HFFc6 (cell line): ENCODE measurements around the gene URB1. TPM values are rescaled to one million over a fixed set of nuclear protein-coding genes. Genes with fewer than 3 reads are reported as not detected.

Experiments used
- DNase-seq: peaks from one replicate; pipeline ENCODE4 v3.0.0-alpha.2; 2018
- H3K27ac Mint-ChIP-seq: 2 replicates; pipeline ENCODE4 v1.8.0; 2020; ENCODE audit warnings: mild to moderate bottlenecking, mixed read lengths
- H3K27me3 Mint-ChIP-seq: 2 replicates; pipeline ENCODE4 v1.8.0; 2021; ENCODE audit warnings: mild to moderate bottlenecking, moderate library complexity, mixed read lengths; ENCODE audit not compliant: insufficient read depth
- H3K36me3 Mint-ChIP-seq: 2 replicates; pipeline ENCODE4 v1.8.0; 2021; ENCODE audit warnings: low read depth, mixed read lengths
- H3K4me1 Mint-ChIP-seq: 2 replicates; pipeline ENCODE4 v1.8.0; 2020; ENCODE audit warnings: low read depth, mixed read lengths
- H3K4me3 Mint-ChIP-seq: 2 replicates; pipeline ENCODE4 v1.8.0; 2020; ENCODE audit warnings: mild to moderate bottlenecking, moderate library complexity, mixed read lengths
- H3K9me3 Mint-ChIP-seq: 2 replicates; pipeline ENCODE4 v1.8.0; 2020; ENCODE audit warnings: mild to moderate bottlenecking, mixed read lengths
- total RNA-seq, 6 experiments: library from RNA; stranded (reverse); fragmentation: NEBNext Ultra II Directional; extraction: Animal tissue kit (Norgen Biotek cat#: 25700); gene quantifications; 2 replicates in 1 of 6; 3 replicates in 5 of 6; pipeline ENCODE4 v1.2.3, GENCODE V29; 2021
- TF ChIP-seq, protein P1 (sequence below): fragments of 200-600 bp; sonication (generic); IDR thresholded peaks from 2 replicates; pipeline ENCODE4 v1.5.0; 2021; ENCODE audit warnings: antibody characterized with exemption, mild to moderate bottlenecking

The URB1 gene
- total RNA-seq, 6 experiments from 2014 or later = 18.4 to 27.0 (median 22.4) TPM

DNA sequence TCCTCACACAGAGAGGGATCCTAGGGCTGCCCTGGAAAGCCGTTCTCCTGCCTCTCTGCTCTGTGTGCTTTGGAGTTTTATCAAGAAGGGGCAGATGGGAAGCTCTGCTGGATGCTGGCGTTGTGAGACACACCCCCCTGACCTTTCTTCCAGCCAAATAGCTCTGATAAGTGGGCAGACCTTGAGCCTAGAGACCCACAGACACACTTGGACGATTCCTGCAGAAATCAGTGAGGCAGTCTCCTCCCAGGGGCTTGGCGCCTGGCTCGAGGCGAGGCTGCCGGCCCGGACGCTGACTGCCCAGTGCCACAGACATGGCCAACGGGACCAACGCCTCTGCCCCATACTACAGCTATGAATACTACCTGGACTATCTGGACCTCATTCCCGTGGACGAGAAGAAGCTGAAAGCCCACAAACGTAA, 94.1 kb downstream of the URB1 start, which contains the start of gene MRAP:
Gene MRAP, plus strand, starts transcription at position 198 of the 424 bp plus-strand sequence. Its CDS starts 117 bp downstream, at position 315.
- Mint-ChIP-seq H3K27ac (no peak within 1 kb of the TSS), H3K4me1 (no peaks in the 10 kb centered on the region)
- no peak for DNase-seq

DNA sequence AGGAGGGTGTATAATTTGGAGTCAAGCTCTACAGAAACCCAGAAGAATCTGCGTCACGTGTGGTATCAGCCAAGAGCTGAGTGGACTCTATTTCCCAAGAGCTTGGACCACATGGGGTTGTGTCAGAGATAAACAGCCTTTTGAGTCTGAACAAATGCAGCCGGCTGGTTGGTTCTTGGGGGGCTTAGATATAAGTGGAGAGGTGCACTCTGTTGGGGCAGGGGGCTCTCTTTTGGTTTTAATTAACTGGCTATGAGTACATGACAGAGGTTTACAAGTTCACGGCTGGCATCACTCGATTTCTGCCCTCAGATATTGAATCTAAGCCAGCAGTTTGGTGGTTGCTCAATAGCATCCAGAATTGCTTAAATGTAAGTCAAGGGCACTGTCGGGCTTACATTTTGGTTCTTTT, 94.7 kb downstream of the URB1 start:
- H3K9me3 Mint-ChIP-seq = no peaks in the 10 kb centered on the region
- DNase-seq = no peak
- no peak overlapping the region for H3K4me3 Mint-ChIP-seq
- no peaks in the 10 kb centered on the region; the same call in 1 of the 2 replicates for H3K27me3 Mint-ChIP-seq
- TF ChIP-seq, protein P1, sequence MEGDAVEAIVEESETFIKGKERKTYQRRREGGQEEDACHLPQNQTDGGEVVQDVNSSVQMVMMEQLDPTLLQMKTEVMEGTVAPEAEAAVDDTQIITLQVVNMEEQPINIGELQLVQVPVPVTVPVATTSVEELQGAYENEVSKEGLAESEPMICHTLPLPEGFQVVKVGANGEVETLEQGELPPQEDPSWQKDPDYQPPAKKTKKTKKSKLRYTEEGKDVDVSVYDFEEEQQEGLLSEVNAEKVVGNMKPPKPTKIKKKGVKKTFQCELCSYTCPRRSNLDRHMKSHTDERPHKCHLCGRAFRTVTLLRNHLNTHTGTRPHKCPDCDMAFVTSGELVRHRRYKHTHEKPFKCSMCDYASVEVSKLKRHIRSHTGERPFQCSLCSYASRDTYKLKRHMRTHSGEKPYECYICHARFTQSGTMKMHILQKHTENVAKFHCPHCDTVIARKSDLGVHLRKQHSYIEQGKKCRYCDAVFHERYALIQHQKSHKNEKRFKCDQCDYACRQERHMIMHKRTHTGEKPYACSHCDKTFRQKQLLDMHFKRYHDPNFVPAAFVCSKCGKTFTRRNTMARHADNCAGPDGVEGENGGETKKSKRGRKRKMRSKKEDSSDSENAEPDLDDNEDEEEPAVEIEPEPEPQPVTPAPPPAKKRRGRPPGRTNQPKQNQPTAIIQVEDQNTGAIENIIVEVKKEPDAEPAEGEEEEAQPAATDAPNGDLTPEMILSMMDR = no peak
- H3K4me1 Mint-ChIP-seq = no peaks in the 10 kb centered on the region
- H3K27ac Mint-ChIP-seq = no peak overlapping the region
- H3K36me3 Mint-ChIP-seq = peaks cover 10% of the 10 kb centered on the region

More for the DNA sequence above, 94.1 kb downstream of the URB1 start, which contains the start of gene MRAP:
- Mint-ChIP-seq H3K9me3 (no peaks in the 10 kb centered on the region), H3K4me3 (no peak within 1 kb of the TSS), H3K36me3 (peaks cover 10% of the 10 kb centered on the region), H3K27me3 (no peaks in the 10 kb centered on the region; the same call in 1 of the 2 replicates)
- TF ChIP-seq, protein P1 = no peak

DNA sequence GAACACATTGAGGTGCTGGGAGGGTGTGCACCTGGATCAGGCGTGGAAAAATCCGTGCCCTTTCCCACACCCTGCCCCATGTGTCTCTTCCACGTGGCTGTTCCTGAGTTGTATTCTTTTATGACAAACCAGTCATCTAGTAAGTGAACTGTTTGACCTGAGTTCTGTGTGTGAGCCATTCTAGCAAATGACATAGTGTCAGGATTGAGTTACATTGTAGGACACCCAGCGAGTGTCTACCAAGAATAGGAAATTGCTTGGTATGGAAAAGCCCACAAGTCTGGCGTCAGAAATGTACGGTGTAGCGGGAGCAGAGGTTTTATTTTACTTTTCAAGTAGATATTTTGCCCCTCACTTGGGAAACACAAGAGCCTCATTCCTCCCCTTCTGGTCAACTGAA, 95.4 kb downstream of the URB1 start:
- Mint-ChIP-seq H3K36me3 (peaks cover 10% of the 10 kb centered on the region), H3K4me3 (no peak overlapping the region), H3K9me3 (no peaks in the 10 kb centered on the region), H3K4me1 (no peaks in the 10 kb centered on the region), H3K27ac (no peak overlapping the region), H3K27me3 (no peaks in the 10 kb centered on the region; the same call in 1 of the 2 replicates)
- no peak for DNase-seq
- TF ChIP-seq, protein P1 = no peak

DNA sequence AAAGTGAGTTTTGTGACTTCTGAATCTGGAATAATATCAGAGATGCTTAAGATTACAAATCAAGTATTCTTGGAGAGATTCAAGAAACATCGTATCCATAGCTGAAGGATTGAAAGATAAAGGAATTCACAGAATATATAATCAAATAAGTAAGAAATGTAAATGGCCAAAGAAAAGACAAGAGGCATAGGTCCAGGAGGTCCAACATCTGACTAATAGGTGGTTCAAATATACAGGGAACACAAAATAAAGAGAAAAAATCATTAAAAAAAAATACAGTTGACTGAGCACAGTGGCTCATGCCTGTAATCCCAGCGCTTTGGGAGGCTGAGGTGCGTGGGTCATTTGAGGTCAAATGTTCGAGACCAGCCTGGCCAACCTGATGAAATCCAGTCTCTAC, 107.3 kb downstream of the URB1 start:
- peaks cover 2% of the 10 kb centered on the region; the same call in 1 of the 2 replicates for H3K4me1 Mint-ChIP-seq
- DNase-seq = no peak
- no peak overlapping the region for H3K4me3 Mint-ChIP-seq
- TF ChIP-seq, protein P1 = no peak
- H3K9me3 Mint-ChIP-seq = no peaks in the 10 kb centered on the region
- H3K27me3 Mint-ChIP-seq = peaks cover 1% of the 10 kb centered on the region; the same call in 1 of the 2 replicates
- no peak overlapping the region for H3K27ac Mint-ChIP-seq
- peaks cover 22% of the 10 kb centered on the region for H3K36me3 Mint-ChIP-seq

DNA sequence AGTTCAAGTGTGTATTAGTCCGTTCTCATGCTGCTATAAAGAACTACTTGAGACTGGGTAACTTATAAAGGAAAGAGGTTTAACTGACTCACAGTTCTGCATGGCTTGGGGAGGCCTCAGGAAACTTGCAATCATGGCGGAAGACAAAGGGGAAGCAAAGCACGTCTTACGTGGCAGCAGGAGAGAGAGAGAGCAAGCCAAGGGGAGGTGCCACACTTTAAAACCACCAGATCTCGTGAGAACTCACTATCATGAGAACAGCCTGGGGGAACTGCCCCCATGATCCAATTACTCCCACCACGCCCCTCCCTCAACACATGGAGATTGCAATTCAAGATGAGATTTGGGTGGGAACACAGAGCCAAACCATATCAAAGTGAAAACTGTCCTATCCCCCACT, 109.8 kb downstream of the URB1 start:
- Mint-ChIP-seq H3K27me3 (peaks cover 1% of the 10 kb centered on the region), H3K36me3 (peaks cover 22% of the 10 kb centered on the region), H3K4me1 (peaks cover 20% of the 10 kb centered on the region), H3K4me3 (no peak overlapping the region), H3K27ac (no peak overlapping the region), H3K9me3 (no peaks in the 10 kb centered on the region)
- TF ChIP-seq, protein P1 = no peak
- no peak for DNase-seq

DNA sequence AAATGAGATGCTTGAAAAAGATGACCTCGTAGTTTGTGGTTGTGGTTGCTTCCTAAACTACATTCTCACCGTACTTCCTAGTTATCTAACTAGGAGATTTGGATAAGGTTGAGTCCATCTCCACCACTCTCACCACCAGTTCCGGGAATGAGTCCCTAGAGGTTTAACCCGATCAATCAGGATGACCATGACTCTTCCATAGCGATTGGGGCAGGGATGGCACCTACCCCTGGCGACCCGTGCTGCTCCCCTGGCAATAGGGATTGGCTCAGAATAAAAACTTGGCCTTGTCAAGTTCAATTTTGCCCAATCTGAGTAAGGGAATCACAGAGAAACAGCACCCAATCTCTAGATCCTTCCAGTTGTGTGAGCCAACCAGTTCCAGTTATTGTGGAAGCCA, 111.3 kb downstream of the URB1 start:
- Mint-ChIP-seq H3K4me3 (no peak overlapping the region), H3K36me3 (peaks cover 22% of the 10 kb centered on the region), H3K4me1 (peaks cover 25% of the 10 kb centered on the region), H3K27me3 (no peaks in the 10 kb centered on the region; the same call in none of the 2 replicates), H3K27ac (no peak overlapping the region), H3K9me3 (no peaks in the 10 kb centered on the region)
- TF ChIP-seq, protein P1 = no peak
- no peak for DNase-seq
